H1 (cell line): Measurements from ENCODE around the gene COA4. TPM values are rescaled to one million over a fixed set of nuclear protein-coding genes. Genes with fewer than 3 reads are reported as not detected.

ENCODE experiments used
- CBX8 ChIP-seq: fragments of 300-800, 300-1000 bp; sonication (generic); IDR thresholded peaks from 2 replicates; pipeline ENCODE4 v1.7.1; 2016; ENCODE audit warnings: low read depth, low read length, borderline replicate concordance
- CREB1 ChIP-seq: IDR thresholded peaks from 2 replicates; pipeline ENCODE4 v1.6.1; 2012; ENCODE audit warnings: inconsistent platforms
- E2F6 ChIP-seq: IDR thresholded peaks from 2 replicates; pipeline ENCODE4 v1.6.1; 2012; ENCODE audit warnings: inconsistent platforms
- FOSL1 ChIP-seq: IDR thresholded peaks from 2 replicates; pipeline ENCODE4 v1.6.1; 2011; ENCODE audit warnings: mild to moderate bottlenecking, low read depth, low read length, moderate library complexity; ENCODE audit not compliant: insufficient read depth
- GABPA ChIP-seq: IDR thresholded peaks from 2 replicates; pipeline ENCODE4 v1.6.1; 2011; ENCODE audit warnings: mild to moderate bottlenecking, low read length, moderate library complexity, borderline replicate concordance; ENCODE audit not compliant: insufficient read depth
- GTF2F1 ChIP-seq: IDR thresholded peaks from 2 replicates; pipeline ENCODE4 v1.6.1; 2012; ENCODE audit warnings: low read depth, low read length, improper control_type of control experiment, borderline replicate concordance
- JUND ChIP-seq: IDR thresholded peaks from 2 replicates; pipeline ENCODE4 v1.6.1; 2011; ENCODE audit warnings: mild to moderate bottlenecking, improper control_type of control experiment, low read length
- KDM5A ChIP-seq: fragments of 200-600 bp; IDR thresholded peaks from 2 replicates; pipeline ENCODE4 v1.7.1; 2012; ENCODE audit warnings: mild to moderate bottlenecking, low read length, inconsistent platforms, mixed read lengths
- NRF1 ChIP-seq: IDR thresholded peaks from 2 replicates; pipeline ENCODE4 v1.6.1; 2011; ENCODE audit warnings: mild to moderate bottlenecking, low read depth, low read length, improper control_type of control experiment
- RBBP5 ChIP-seq: IDR thresholded peaks from 2 replicates; pipeline ENCODE4 v1.7.1; 2012; ENCODE audit warnings: low read depth, mild to moderate bottlenecking, inconsistent platforms, low read length, moderate library complexity, borderline replicate concordance
- RFX5 ChIP-seq: IDR thresholded peaks from 2 replicates; pipeline ENCODE4 v1.6.1; 2011; ENCODE audit warnings: low read depth, low read length, improper control_type of control experiment, borderline replicate concordance
- RXRA ChIP-seq: IDR thresholded peaks from 2 replicates; pipeline ENCODE4 v1.6.1; 2011; ENCODE audit warnings: low read depth, mild to moderate bottlenecking, low read length, moderate library complexity; ENCODE audit not compliant: insufficient read depth
- SIRT6 ChIP-seq: IDR thresholded peaks from one replicate; pipeline ENCODE4 v1.7.1; 2012; ENCODE audit warnings: low read length, inconsistent platforms
- SUZ12 ChIP-seq: fragments of 200-600 bp; sonication (generic); IDR thresholded peaks from 2 replicates; pipeline ENCODE4 v1.6.1; 2012; ENCODE audit warnings: mild to moderate bottlenecking, inconsistent platforms, low read length, moderate library complexity, mixed read lengths
- TAF7 ChIP-seq: optimal IDR thresholded peaks from 2 replicates; pipeline ENCODE3; 2011; ENCODE audit warnings: low read depth, mild to moderate bottlenecking, inconsistent platforms, low read length, moderate library complexity, borderline replicate concordance
- TCF12 ChIP-seq: IDR thresholded peaks from 2 replicates; pipeline ENCODE4 v1.6.1; 2011; ENCODE audit warnings: low read depth, mild to moderate bottlenecking, low read length
- polyA plus RNA-seq, 7 experiments: library from polyadenylated mRNA; depleted of rRNA in 3 of 7; stranded (reverse) in 5 of 7; unstranded in 2 of 7; fragments of >200 nt in 5 of 7; fragments of 200-250 nt in 2 of 7; gene quantifications; 1 replicate in 5 of 7; 2 replicates in 1 of 7; 4 replicates in 1 of 7; pipeline versions ENCODE4 v1.2.1 to v1.2.3, GENCODE V29; 2011 to 2013; ENCODE audit warnings: missing spikeins in 2 of 7, mixed read lengths in 2 of 7
- total RNA-seq: library from RNA; stranded (reverse); fragmentation: NEBNext Ultra II Directional; extraction: Animal tissue kit (Norgen Biotek cat#: 25700); gene quantifications from 2 replicates; pipeline ENCODE4 v1.2.1, GENCODE V29; 2021
- TF ChIP-seq, protein P1 (sequence below), 3 experiments: IDR thresholded peaks; 1 replicate in 2 of 3; 2 replicates in 1 of 3; pipeline versions ENCODE4 v1.5.1 to v1.6.1; 2011; ENCODE audit warnings: low read length in 3 of 3, mild to moderate bottlenecking in 3 of 3, inconsistent platforms in 2 of 3, low read depth in 1 of 3, moderate library complexity in 1 of 3; ENCODE audit not compliant: insufficient read depth in 1 of 3; ENCODE audit errors: control extremely low read depth in 1 of 3

Gene COA4
- total and polyA plus RNA-seq, 2 of the 8 experiments (the other 6 are each of a cell fraction or from before 2014, with no cell fraction given): 177 to 380 TPM

DNA sequence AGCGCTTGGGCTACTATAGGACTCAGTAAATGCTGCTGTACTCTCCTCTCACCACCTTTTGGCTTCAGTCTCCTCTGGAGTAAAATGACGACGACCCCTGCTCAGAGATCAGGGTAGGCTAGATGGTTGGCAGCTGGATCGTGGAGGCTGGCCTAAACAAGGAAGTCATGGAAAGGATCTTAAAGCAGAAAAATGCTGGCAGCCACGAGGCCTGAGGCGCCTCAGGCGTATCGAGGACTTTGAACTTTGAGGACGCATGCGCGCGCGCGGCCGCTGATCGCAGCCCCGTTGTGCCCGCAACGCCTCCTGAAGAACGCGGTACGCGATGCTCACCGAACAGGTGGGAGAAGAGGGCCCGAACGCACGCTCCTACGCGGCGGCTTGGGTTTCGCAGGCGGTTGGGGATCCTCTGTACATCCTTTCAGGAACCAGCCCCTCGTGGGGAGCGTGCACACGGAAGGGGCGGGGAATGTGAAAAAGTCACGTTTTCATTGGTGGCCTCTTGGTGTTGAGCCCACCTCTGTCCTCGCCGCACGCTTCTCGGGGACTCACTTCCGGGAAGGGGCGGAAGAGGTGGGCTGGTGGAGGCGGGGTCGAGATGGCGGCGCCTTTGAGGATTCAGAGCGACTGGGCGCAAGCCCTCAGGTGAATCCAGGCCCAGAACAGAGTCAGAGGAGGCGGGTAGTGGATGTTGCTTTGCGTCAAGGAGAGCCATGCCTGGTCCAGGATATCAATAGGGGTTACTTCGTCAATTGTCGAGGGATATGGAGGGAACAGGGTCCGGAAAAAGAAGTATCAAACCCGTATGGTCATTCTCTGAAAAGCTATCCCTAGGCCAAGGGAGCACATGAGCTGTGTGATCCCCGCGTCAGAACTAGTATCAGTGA is at the start of gene COA4, which contains the start of gene PAAF1 (continued):
- TF ChIP-seq SUZ12 (no peak), CREB1 (no peak; the same call in none of the 2 replicates), TCF12 (0 out of 2 replicates have a peak, but pooled peaks have one; percentile 45), TAF7 (peak; percentile 26), GTF2F1 (peak; percentile 66; the same call in 1 of the 2 replicates), E2F6 (peak; percentile 92), FOSL1 (no peak), RBBP5 (peak; percentile 98), CBX8 (no peak), GABPA (peak; percentile 85), NRF1 (peak; percentile 71), RXRA (no peak), JUND (no peak), KDM5A (no peak; the same call in 1 of the 2 replicates), RFX5 (no peak), SIRT6 (no peak)
- TF ChIP-seq, protein P1, sequence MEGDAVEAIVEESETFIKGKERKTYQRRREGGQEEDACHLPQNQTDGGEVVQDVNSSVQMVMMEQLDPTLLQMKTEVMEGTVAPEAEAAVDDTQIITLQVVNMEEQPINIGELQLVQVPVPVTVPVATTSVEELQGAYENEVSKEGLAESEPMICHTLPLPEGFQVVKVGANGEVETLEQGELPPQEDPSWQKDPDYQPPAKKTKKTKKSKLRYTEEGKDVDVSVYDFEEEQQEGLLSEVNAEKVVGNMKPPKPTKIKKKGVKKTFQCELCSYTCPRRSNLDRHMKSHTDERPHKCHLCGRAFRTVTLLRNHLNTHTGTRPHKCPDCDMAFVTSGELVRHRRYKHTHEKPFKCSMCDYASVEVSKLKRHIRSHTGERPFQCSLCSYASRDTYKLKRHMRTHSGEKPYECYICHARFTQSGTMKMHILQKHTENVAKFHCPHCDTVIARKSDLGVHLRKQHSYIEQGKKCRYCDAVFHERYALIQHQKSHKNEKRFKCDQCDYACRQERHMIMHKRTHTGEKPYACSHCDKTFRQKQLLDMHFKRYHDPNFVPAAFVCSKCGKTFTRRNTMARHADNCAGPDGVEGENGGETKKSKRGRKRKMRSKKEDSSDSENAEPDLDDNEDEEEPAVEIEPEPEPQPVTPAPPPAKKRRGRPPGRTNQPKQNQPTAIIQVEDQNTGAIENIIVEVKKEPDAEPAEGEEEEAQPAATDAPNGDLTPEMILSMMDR (IDR thresholded peaks at IDR 0.05; ENCODE audit: control extremely low read depth in 1 of 3, insufficient read depth in 1 of 3, low read depth in 1 of 3, low read length in 3 of 3): no peak
